Measurements from ENCODE around the gene UBE2Q2. TPM values are rescaled to one million over a fixed set of nuclear protein-coding genes. Genes with fewer than 3 reads are reported as not detected.
A peak's percentile ranks its signal among the peaks of the same experiment; 100 is the strongest.

UBE2Q2 gene
- polyA plus RNA-seq, 1 experiment = 56.8 TPM

GRCh38 chr15:75924576-75924975 is 81.3 kb downstream of the UBE2Q2 start:
- H3K4me3 ChIP-seq (ENCODE audit: low read depth, low read length) = no peak overlapping the region
- ChIA-PET POLR2A (no interaction called here), CTCF (no interaction called here)

GRCh38 chr15:75925440-75925839 is 82.2 kb downstream of the UBE2Q2 start:
- TF ChIP-seq CTCF (IDR thresholded peaks at IDR 0.05; ENCODE audit: low read depth, low read length) = no peak
- CTCF ChIA-PET = no interaction called here
- H3K4me3 ChIP-seq (ENCODE audit: low read depth, low read length) = no peak overlapping the region
- no peaks in the 10 kb centered on the region for H3K27me3 ChIP-seq (ENCODE audit: control insufficient read depth, insufficient read depth, low read length)
- H3K9me3 ChIP-seq (ENCODE audit: control insufficient read depth, insufficient read depth, low read length) = no peaks in the 10 kb centered on the region
- POLR2A ChIA-PET = no interaction called here
- H3K27ac ChIP-seq (ENCODE audit: low read depth, low read length) = no peak overlapping the region
- DNase-seq (ENCODE audit: low read depth, low spot score) = no peak

More at GRCh38 chr15:75924576-75924975, 81.3 kb downstream of the UBE2Q2 start:
- Histone ChIP-seq H3K9me3 (ENCODE audit: control insufficient read depth, insufficient read depth, low read length) (no peaks in the 10 kb centered on the region), H3K27me3 (ENCODE audit: control insufficient read depth, insufficient read depth, low read length) (no peaks in the 10 kb centered on the region), H3K27ac (ENCODE audit: low read depth, low read length) (no peak overlapping the region)
- no peak for TF ChIP-seq CTCF (IDR thresholded peaks at IDR 0.05; ENCODE audit: low read depth, low read length)
- DNase-seq (ENCODE audit: low read depth, low spot score) = no peak

- TF ChIP-seq CTCF (IDR thresholded peaks at IDR 0.05; ENCODE audit: low read depth, low read length) = no peak
- no peak overlapping the region for H3K27ac ChIP-seq (ENCODE audit: low read depth, low read length)
- POLR2A ChIA-PET = no interaction called here
- DNase-seq (ENCODE audit: low read depth, low spot score) = no peak
- H3K9me3 ChIP-seq (ENCODE audit: control insufficient read depth, insufficient read depth, low read length) = no peaks in the 10 kb centered on the region
- CTCF ChIA-PET = interaction anchor here (0.6 kb wide), 1 partner anchor 24 kb away, joined by 3 read pairs; no protein-coding TSS in a partner anchor
- H3K27me3 ChIP-seq (ENCODE audit: control insufficient read depth, insufficient read depth, low read length) = no peaks in the 10 kb centered on the region
- H3K4me3 ChIP-seq (ENCODE audit: low read depth, low read length) = no peak overlapping the region
These were observed 83.7 kb downstream of the UBE2Q2 start for GRCh38 chr15:75926931-75927330.

GRCh38 chr15:75927601-75928000 is 84.4 kb downstream of the UBE2Q2 start:
- ChIA-PET POLR2A (no interaction called here), CTCF (no interaction called here)
- H3K27ac ChIP-seq (ENCODE audit: low read depth, low read length) = no peak overlapping the region
- H3K9me3 ChIP-seq (ENCODE audit: control insufficient read depth, insufficient read depth, low read length) = no peaks in the 10 kb centered on the region
- no peak overlapping the region for H3K4me3 ChIP-seq (ENCODE audit: low read depth, low read length)
- no peak for TF ChIP-seq CTCF (IDR thresholded peaks at IDR 0.05; ENCODE audit: low read depth, low read length)
- H3K27me3 ChIP-seq (ENCODE audit: control insufficient read depth, insufficient read depth, low read length) = no peaks in the 10 kb centered on the region
- DNase-seq (ENCODE audit: low read depth, low spot score) = no peak

- H3K9me3 ChIP-seq (ENCODE audit: control insufficient read depth, insufficient read depth, low read length) = no peaks in the 10 kb centered on the region
- H3K27ac ChIP-seq (ENCODE audit: low read depth, low read length) = no peak overlapping the region
- H3K4me3 ChIP-seq (ENCODE audit: low read depth, low read length) = no peak overlapping the region
- DNase-seq (ENCODE audit: low read depth, low spot score) = no peak
- peak; percentile 43 for TF ChIP-seq CTCF (IDR thresholded peaks at IDR 0.05; ENCODE audit: low read depth, low read length)
- ChIA-PET CTCF (interaction anchor here (0.6 to 3.2 kb wide), 6 partner anchors 52 to 1059 kb away, joined by 3 to 24 read pairs (median 3); no protein-coding TSS in a partner anchor), POLR2A (no interaction called here)
- no peaks in the 10 kb centered on the region for H3K27me3 ChIP-seq (ENCODE audit: control insufficient read depth, insufficient read depth, low read length)
These were observed 85.7 kb downstream of the UBE2Q2 start for GRCh38 chr15:75928680-75929608.

Measured in AG04450 (cell line).